22Rv1 (cell line): Measurements from ENCODE around the gene ST6GALNAC2.
"Not testable (repeated sequence)": the region's sequence is repeated elsewhere in the genome, so short reads cannot be mapped to it uniquely, and the experiment has no call there.

Experiments used
- CTCF ChIP-seq: fragments of 450-650 bp; IDR thresholded peaks from 2 replicates; pipeline ENCODE4 v1.5.1; 2017; ENCODE audit warnings: mild to moderate bottlenecking
- ZFX ChIP-seq: fragments of 450-650 bp; IDR thresholded peaks from 2 replicates; pipeline ENCODE4 v1.6.1; 2017; ENCODE audit warnings: antibody characterized with exemption, borderline replicate concordance

GRCh38 chr17:76525513-76525833, 60.2 kb downstream of the ST6GALNAC2 start:
- TF ChIP-seq CTCF, ZFX: not testable (repeated sequence)
